Ascending aorta (tissue), 2 donors: ENCODE data around the gene TMC8. TPM values are rescaled to one million over a fixed set of nuclear protein-coding genes. Genes with fewer than 3 reads are reported as not detected.

Source experiments
- DNase-seq, 2 donors: peaks; one replicate each; pipeline ENCODE4 v3.0.0-alpha.2; 2019; ENCODE audit warnings: low spot score in 2 of 2
- H3K27ac ChIP-seq, 2 donors: fragments of 200-600 bp; sonication (generic); one replicate each; pipeline ENCODE4 v1.5.1; 2016 to 2017; ENCODE audit warnings: mild to moderate bottlenecking in 1 of 2
- H3K27me3 ChIP-seq: fragments of 200-600 bp; sonication (generic); one replicate; pipeline ENCODE4 v1.5.1; 2017
- H3K36me3 ChIP-seq, 2 donors: fragments of 200-600 bp; sonication (generic); one replicate each; pipeline ENCODE4 v1.5.1; 2016
- H3K4me1 ChIP-seq, 2 donors: fragments of 200-600 bp; sonication (generic); one replicate each; pipeline ENCODE4 v1.5.1; 2016 to 2017; ENCODE audit warnings: mild to moderate bottlenecking in 1 of 2
- H3K4me3 ChIP-seq, 2 donors: fragments of 200-600 bp; sonication (generic); one replicate each; pipeline ENCODE4 v1.5.1; 2016 to 2017; ENCODE audit warnings: mild to moderate bottlenecking in 1 of 2
- H3K9me3 ChIP-seq, 2 donors: fragments of 200-600 bp; sonication (generic); one replicate each; pipeline ENCODE4 v1.5.1; 2016
- CTCF ChIP-seq, 3 experiments: fragments of 200-600 bp in 2 of 3; fragments of 450-650 bp in 1 of 3; sonication (generic) in 2 of 3; IDR thresholded peaks; one replicate each; pipeline ENCODE4 v1.5.1; 2016 to 2019; ENCODE audit warnings: antibody characterized with exemption in 3 of 3, mild to moderate bottlenecking in 1 of 3, moderate library complexity in 1 of 3
- intact Hi-C: fragments of 100-400 bp; cut with DNase I; formaldehyde crosslinking; loops from one replicate; pipeline ENCODE4 v1.15.1; 2023
- total RNA-seq: library from RNA; depleted of rRNA; stranded (reverse); fragments of >200 nt; gene quantifications from one replicate; pipeline ENCODE4 v1.1.0, GENCODE V29; 2016

TMC8 gene
- total RNA-seq, 1 donor from 2014 or later: 9.6 TPM

GRCh38 chr17:78174870-78175642 is 44.5 kb downstream of the TMC8 start:
- TF ChIP-seq CTCF (IDR thresholded peaks at IDR 0.05): no peak
- Histone ChIP-seq H3K4me1 (peaks cover 4 to 65% of the 10 kb centered on the region in 2 donors), H3K27ac (peak overlapping the region; percentile 81 to 89)

GRCh38 chr17:78175643-78175981 is 45.0 kb downstream of the TMC8 start:
- DNase-seq: no peak
- H3K4me1 ChIP-seq: peaks cover 5 to 69% of the 10 kb centered on the region in 2 donors
- intact Hi-C loops: loop anchor here (10.0 kb wide), 2 partner anchors 851 to 1031 kb away; partner anchors contain the start of gene SEC14L1

More at GRCh38 chr17:78174870-78175642, 44.5 kb downstream of the TMC8 start:
- no peaks in the 10 kb centered on the region for H3K9me3 ChIP-seq
- no peak for DNase-seq
- no peak overlapping the region for H3K4me3 ChIP-seq
- no peaks in the 10 kb centered on the region for H3K27me3 ChIP-seq
- intact Hi-C loops: loop anchor here (1.0 to 10.0 kb wide), 4 partner anchors 76 to 1030 kb away; partner anchors contain the start of gene SEC14L1
- peaks cover 9 to 12% of the 10 kb centered on the region in 2 donors for H3K36me3 ChIP-seq

GRCh38 chr17:78176548-78177025 is 46.0 kb downstream of the TMC8 start:
- peaks cover 10 to 73% of the 10 kb centered on the region in 2 donors for H3K4me1 ChIP-seq
- TF ChIP-seq CTCF (IDR thresholded peaks at IDR 0.05): peak; percentile 64 to 81 (median 78)
- H3K9me3 ChIP-seq: no peaks in the 10 kb centered on the region
- peak overlapping the region; percentile 81 to 89 for H3K27ac ChIP-seq
- intact Hi-C loops: loop anchor here (10.0 kb wide), 2 partner anchors 852 to 1032 kb away; partner anchors contain the start of gene SEC14L1
- DNase-seq: peak in 1 of 2 donors; percentile 84
- H3K36me3 ChIP-seq: peaks cover 7 to 9% of the 10 kb centered on the region in 2 donors
- no peak overlapping the region for H3K4me3 ChIP-seq
- H3K27me3 ChIP-seq: no peaks in the 10 kb centered on the region

More at GRCh38 chr17:78175643-78175981, 45.0 kb downstream of the TMC8 start:
- Histone ChIP-seq H3K27ac (peak overlapping the region; percentile 81 to 89), H3K36me3 (peaks cover 9 to 12% of the 10 kb centered on the region in 2 donors), H3K4me3 (no peak overlapping the region), H3K9me3 (no peaks in the 10 kb centered on the region), H3K27me3 (no peaks in the 10 kb centered on the region)
- no peak for TF ChIP-seq CTCF (IDR thresholded peaks at IDR 0.05)

- peaks cover 14 to 54% of the 10 kb centered on the region in 2 donors for H3K4me1 ChIP-seq
- H3K9me3 ChIP-seq: no peaks in the 10 kb centered on the region
- intact Hi-C loops: loop anchor here (10.0 kb wide), 2 partner anchors 855 to 1035 kb away; partner anchors contain the start of gene SEC14L1
- H3K27ac ChIP-seq: peak overlapping the region; percentile 88 to 96
- peak; percentile 63 to 91 for DNase-seq
- H3K4me3 ChIP-seq: no peak overlapping the region
- no peaks in the 10 kb centered on the region for H3K36me3 ChIP-seq
- H3K27me3 ChIP-seq: no peaks in the 10 kb centered on the region
- no peak for TF ChIP-seq CTCF (IDR thresholded peaks at IDR 0.05)
Measured at GRCh38 chr17:78179372-78179771, 48.8 kb downstream of the TMC8 start.

- DNase-seq: no peak
- no peak for TF ChIP-seq CTCF (IDR thresholded peaks at IDR 0.05)
- no peaks in the 10 kb centered on the region for H3K9me3 ChIP-seq
- intact Hi-C loops: no loop called here
- H3K27me3 ChIP-seq: no peaks in the 10 kb centered on the region
- no peaks in the 10 kb centered on the region for H3K36me3 ChIP-seq
- H3K27ac ChIP-seq: peak overlapping the region; percentile 88 to 96
- H3K4me3 ChIP-seq: peak overlapping the region; percentile 1 to 12
- H3K4me1 ChIP-seq: peaks cover 11 to 54% of the 10 kb centered on the region in 2 donors
Measured at GRCh38 chr17:78180083-78180482, 49.5 kb downstream of the TMC8 start.
